Smooth muscle cell (in vitro differentiated cells): Measurements from ENCODE around the gene PHOSPHO1. TPM values are rescaled to one million over a fixed set of nuclear protein-coding genes. Genes with fewer than 3 reads are reported as not detected.

Experiments
- DNase-seq: peaks from one replicate; lab custom pipeline; 2025; ENCODE audit not compliant: unreplicated experiment; lab: John Stamatoyannopoulos, UW
- H2AFZ ChIP-seq: fragments of 200-600 bp; sonication (generic); 2 replicates; pipeline ENCODE4 v1.6.0; 2016; ENCODE audit warnings: antibody characterized with exemption, low read depth, mild to moderate bottlenecking
- H3F3A ChIP-seq: fragments of 200-600 bp; sonication (generic); 2 replicates; pipeline ENCODE4 v1.6.0; 2017; ENCODE audit warnings: antibody characterized with exemption, low read depth
- H3K27ac ChIP-seq: fragments of 200-600 bp; sonication (generic); 2 replicates; pipeline ENCODE4 v1.5.1; 2016; ENCODE audit warnings: low read depth, mild to moderate bottlenecking
- H3K27me3 ChIP-seq: fragments of 200-600 bp; sonication (generic); 2 replicates; pipeline ENCODE4 v1.6.1; 2016; ENCODE audit warnings: low read depth, mild to moderate bottlenecking
- H3K36me3 ChIP-seq: fragments of 200-600 bp; sonication (generic); 2 replicates; pipeline ENCODE4 v1.5.1; 2016; ENCODE audit warnings: low read depth
- H3K4me1 ChIP-seq: fragments of 200-600 bp; sonication (generic); 2 replicates; pipeline ENCODE4 v1.5.1; 2016; ENCODE audit warnings: low read depth
- H3K4me2 ChIP-seq: fragments of 200-600 bp; sonication (generic); 2 replicates; pipeline ENCODE4 v1.6.0; 2016; ENCODE audit warnings: mild to moderate bottlenecking
- H3K4me3 ChIP-seq: fragments of 200-600 bp; sonication (generic); 2 replicates; pipeline ENCODE4 v1.5.1; 2016; ENCODE audit warnings: mild to moderate bottlenecking
- H3K79me2 ChIP-seq: fragments of 200-600 bp; sonication (generic); 2 replicates; pipeline ENCODE4 v1.6.0; 2016; ENCODE audit warnings: low read depth, mild to moderate bottlenecking
- H3K9ac ChIP-seq: fragments of 200-600 bp; sonication (generic); 2 replicates; pipeline ENCODE4 v1.6.0; 2016; ENCODE audit warnings: low read depth
- H3K9me3 ChIP-seq: fragments of 200-600 bp; sonication (generic); replicated peaks from 2 replicates; pipeline ENCODE4 v1.5.1; 2016; ENCODE audit warnings: low read depth
- H4K20me1 ChIP-seq: fragments of 200-600 bp; sonication (generic); 2 replicates; pipeline ENCODE4 v1.6.0; 2016; ENCODE audit warnings: low read depth
- CTCF ChIP-seq: fragments of 200-600 bp; sonication (generic); IDR thresholded peaks from 2 replicates; pipeline ENCODE4 v1.5.1; 2017; ENCODE audit warnings: borderline replicate concordance, mild to moderate bottlenecking, antibody characterized with exemption; ENCODE audit not compliant: insufficient read depth, poor library complexity, severe bottlenecking
- WGBS: methylation state at CpG from one replicate; pipeline ENCODE4 v1.1.7; 2016; ENCODE audit warnings: low lambda C conversion rate; 5-methylcytosine and 5-hydroxymethylcytosine counted together
- polyA plus RNA-seq: library from polyadenylated mRNA; unstranded; fragments of >200 nt; fragmentation: Nextera tagmentation; extraction: Ambion mirVana; gene quantifications from 2 replicates; pipeline ENCODE4 v1.2.1, GENCODE V29; 2016
- total RNA-seq: library from RNA; depleted of rRNA; stranded (reverse); fragments of >200 nt; gene quantifications from 2 replicates; pipeline ENCODE4 v1.2.3, GENCODE V29; 2014

PHOSPHO1 gene
- total and polyA plus RNA-seq, 2 experiments from 2014 or later, result 3.0 to 4.2 TPM

- Histone ChIP-seq H3F3A (no peaks in the 10 kb centered on the region), H3K9ac (no peak overlapping the region), H3K4me2 (peak overlapping the region; percentile 90), H3K4me1 (no peaks in the 10 kb centered on the region), H3K4me3 (peak overlapping the region; percentile 66), H3K36me3 (no peaks in the 10 kb centered on the region), H3K27me3 (peaks cover under 1% of the 10 kb centered on the region), H3K9me3 (no peaks in the 10 kb centered on the region), H4K20me1 (no peaks in the 10 kb centered on the region), H3K79me2 (no peaks in the 10 kb centered on the region), H3K27ac (no peak overlapping the region), H2AFZ (peak overlapping the region; percentile 91)
- 79% methylated on average over 7 of the region's 7 CpGs for WGBS
- no peak for DNase-seq
- no peak for TF ChIP-seq CTCF
Observed at GRCh38 chr17:49231563-49231894, 942 bp upstream of the PHOSPHO1 start.

DNA sequence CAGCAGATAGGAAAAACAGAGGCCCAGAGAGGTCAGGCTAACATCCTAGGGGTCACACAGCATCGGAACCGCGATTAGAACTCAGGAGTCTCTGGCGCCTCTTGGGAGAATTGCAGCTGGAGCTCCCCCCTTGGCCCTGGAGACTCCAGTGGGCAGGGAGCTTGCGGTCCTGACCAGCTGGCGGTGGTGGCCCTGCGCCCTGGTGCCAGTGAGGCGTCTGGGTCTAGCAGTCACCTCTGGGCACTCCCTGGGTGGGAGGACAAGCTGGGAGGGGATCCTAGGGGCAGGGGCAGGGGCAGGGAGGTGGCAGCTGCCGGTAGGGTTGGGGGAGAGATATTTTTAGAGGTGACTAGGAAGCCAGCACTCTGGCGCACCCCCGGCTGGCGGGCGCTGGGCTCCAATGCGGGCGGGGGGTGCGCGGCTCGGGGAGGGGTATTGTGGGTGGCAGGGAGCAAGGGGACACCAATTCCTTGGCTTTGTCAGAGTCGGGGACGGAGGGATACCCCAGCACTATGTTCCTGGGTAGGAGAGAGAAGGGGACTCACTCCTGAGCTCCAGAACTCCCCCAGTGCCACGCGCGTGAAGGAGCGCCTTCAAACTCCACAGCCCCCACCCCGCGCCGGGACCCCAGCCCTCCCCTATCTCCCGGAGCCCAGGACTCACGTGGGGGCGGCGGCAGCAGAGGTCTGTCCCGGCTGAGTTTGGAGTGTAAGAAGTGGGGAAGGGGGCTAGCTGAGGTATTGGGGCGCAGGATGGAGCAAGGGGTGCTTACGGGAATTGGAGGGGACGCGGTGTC lies 584 bp downstream of the PHOSPHO1 start:
- no peak for TF ChIP-seq CTCF
- WGBS, result 14% methylated on average over 25 of the region's 36 CpGs
- no peaks in the 10 kb centered on the region for H4K20me1 ChIP-seq
- peak overlapping the region; percentile 66 for H3K4me3 ChIP-seq
- H3K27me3 ChIP-seq, result peaks cover 15% of the 10 kb centered on the region
- DNase-seq, result no peak
- peak overlapping the region; percentile 90 for H3K4me2 ChIP-seq
- H3K27ac ChIP-seq, result no peak overlapping the region
- H3F3A ChIP-seq, result no peaks in the 10 kb centered on the region
- no peaks in the 10 kb centered on the region for H3K9me3 ChIP-seq
- no peaks in the 10 kb centered on the region for H3K4me1 ChIP-seq
- H2AFZ ChIP-seq, result peak overlapping the region; percentile 91
- H3K9ac ChIP-seq, result peak overlapping the region; percentile 23
- no peaks in the 10 kb centered on the region for H3K36me3 ChIP-seq
- H3K79me2 ChIP-seq, result no peaks in the 10 kb centered on the region

DNA sequence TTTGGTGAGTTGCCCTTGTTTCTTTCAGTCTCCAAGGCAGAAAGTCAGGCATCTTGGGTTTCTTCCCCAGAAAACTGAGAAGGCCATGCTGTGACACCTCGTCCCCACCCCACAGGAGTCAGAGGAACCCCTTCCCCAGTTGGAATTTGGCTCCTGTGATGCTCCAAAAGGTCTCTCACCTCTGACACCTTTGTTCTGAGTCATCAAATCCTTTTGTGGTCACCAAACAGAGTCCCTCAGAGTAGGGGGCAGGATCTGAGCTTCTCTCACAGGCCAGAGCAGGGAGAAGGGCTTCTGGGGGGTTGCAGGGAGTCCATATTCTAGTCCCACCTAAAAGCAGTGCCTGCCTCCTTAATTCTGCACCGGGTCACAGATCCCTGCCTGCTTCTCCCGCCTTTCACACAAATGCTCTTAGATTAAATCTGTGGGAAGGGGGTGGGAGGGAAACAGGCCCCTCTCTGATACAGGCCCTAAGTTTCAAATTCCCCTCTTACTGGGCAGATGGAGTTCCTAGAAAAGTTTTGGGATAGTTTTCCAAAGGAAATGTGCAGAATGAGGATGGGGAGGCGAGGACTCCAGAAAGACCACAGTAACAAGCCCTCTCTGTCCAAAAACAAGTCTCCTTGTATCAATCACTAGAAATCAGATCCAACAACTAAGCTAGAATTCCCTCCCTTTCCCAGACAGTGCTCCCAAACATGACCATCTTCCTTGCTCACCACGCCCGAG lies 1.3 kb downstream of the PHOSPHO1 start:
- H3K36me3 ChIP-seq, result no peaks in the 10 kb centered on the region
- peak overlapping the region; percentile 90 for H3K4me2 ChIP-seq
- no peak overlapping the region for H2AFZ ChIP-seq
- no peak for DNase-seq
- no peak overlapping the region for H3K27ac ChIP-seq
- WGBS, result 62% methylated on average over 6 of the region's 6 CpGs
- H3K9me3 ChIP-seq, result no peaks in the 10 kb centered on the region
- no peak overlapping the region for H3K9ac ChIP-seq
- H4K20me1 ChIP-seq, result no peaks in the 10 kb centered on the region
- no peaks in the 10 kb centered on the region for H3F3A ChIP-seq
- peak overlapping the region; percentile 66 for H3K4me3 ChIP-seq
- H3K4me1 ChIP-seq, result peaks cover 3% of the 10 kb centered on the region
- no peak for TF ChIP-seq CTCF
- H3K27me3 ChIP-seq, result peaks cover 22% of the 10 kb centered on the region
- H3K79me2 ChIP-seq, result no peaks in the 10 kb centered on the region
